ENCODE measurements around the gene RASSF8. TPM values are rescaled to one million over a fixed set of nuclear protein-coding genes. Genes with fewer than 3 reads are reported as not detected.

The RASSF8 gene
- 10 to 100 TPM; 47.9 to 86.6 TPM for total RNA-seq

DNA sequence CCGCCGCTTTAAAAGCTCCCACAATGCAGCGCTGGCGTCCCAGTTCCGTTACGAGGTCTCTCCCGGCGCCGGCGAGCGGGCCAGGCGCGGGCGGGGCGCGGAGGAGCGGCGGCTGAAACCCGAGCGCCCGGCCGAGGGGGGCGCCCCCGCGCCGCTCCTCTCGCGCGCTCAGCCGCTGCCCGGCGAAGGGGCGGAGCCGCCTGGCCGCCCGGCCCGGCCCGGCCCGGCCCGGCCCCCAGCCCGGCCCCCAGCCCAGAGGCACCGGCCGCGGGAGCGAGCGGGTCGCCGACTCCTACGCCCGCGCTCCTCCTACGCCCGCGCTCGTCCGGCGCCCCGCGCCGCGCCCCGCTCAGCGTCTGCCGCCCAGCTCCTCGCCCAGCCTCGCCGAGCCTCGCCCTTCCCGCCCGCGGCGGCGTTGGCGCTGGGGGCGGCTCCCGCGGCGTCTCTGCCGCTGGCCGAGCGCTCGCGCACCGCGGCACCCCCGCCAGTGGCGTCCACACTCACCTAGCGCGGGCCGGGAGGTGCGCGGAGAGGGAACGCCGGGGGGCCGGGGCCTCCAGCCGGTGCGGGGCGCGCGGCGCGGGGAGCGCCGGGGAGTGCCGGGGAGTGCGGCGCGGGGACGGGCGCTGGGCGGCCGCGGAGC, at the start of gene RASSF8:
TSS of gene RASSF8 (plus strand) at position 255 of the 643 bp plus-strand sequence. CDS start 96,662 bp downstream, outside the sequence.
- Histone ChIP-seq H3K27me3 (replicated peaks; ENCODE audit: insufficient read depth) (no peaks in the 10 kb centered on the region), H3K4me3 (peak within 1 kb of the TSS; percentile 91), H3K9me3 (no peaks in the 10 kb centered on the region), H3K36me3 (peaks cover 2% of the 10 kb centered on the region), H3K4me1 (ENCODE audit: control insufficient read depth in 1 of 2, low read depth in 2 of 2) (peaks cover 19 to 41% of the 10 kb centered on the region in 2 donors), H3K27ac (peak within 1 kb of the TSS; percentile 97 to 98)
- ATAC-seq (ENCODE audit: insufficient number of reproducible peaks, low FRiP score, low read depth), result peak; percentile 80
- no peak for DNase-seq (ENCODE audit: low spot score)
- TF ChIP-seq, protein P1, sequence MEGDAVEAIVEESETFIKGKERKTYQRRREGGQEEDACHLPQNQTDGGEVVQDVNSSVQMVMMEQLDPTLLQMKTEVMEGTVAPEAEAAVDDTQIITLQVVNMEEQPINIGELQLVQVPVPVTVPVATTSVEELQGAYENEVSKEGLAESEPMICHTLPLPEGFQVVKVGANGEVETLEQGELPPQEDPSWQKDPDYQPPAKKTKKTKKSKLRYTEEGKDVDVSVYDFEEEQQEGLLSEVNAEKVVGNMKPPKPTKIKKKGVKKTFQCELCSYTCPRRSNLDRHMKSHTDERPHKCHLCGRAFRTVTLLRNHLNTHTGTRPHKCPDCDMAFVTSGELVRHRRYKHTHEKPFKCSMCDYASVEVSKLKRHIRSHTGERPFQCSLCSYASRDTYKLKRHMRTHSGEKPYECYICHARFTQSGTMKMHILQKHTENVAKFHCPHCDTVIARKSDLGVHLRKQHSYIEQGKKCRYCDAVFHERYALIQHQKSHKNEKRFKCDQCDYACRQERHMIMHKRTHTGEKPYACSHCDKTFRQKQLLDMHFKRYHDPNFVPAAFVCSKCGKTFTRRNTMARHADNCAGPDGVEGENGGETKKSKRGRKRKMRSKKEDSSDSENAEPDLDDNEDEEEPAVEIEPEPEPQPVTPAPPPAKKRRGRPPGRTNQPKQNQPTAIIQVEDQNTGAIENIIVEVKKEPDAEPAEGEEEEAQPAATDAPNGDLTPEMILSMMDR (IDR thresholded peaks at IDR 0.05), result no peak

DNA sequence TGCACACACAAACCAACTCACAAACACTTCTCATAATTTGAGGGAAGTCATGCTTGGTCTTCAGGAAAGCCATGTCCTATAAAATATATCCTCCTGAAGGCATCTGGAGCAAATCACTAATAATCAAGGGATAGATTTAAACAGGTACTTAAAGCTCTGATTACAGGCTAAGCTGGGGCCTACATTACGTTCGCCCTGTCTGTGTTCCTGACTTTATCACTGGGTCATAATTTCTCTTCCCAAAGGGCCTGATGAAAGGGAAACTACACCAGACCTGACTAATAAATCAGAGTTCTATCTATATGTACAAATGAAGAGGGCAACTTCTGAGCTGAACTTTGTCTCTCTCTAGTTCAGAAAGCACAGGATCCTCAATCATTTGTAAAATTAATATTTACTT, 43.9 kb upstream of the RASSF8 start:
- no peak for ATAC-seq (ENCODE audit: insufficient number of reproducible peaks, low FRiP score, low read depth)
- no peak overlapping the region for H3K27ac ChIP-seq
- no peaks in the 10 kb centered on the region for H3K9me3 ChIP-seq
- TF ChIP-seq, protein P1 (IDR thresholded peaks at IDR 0.05), result no peak
- no peak for DNase-seq (ENCODE audit: low spot score)
- no peaks in the 10 kb centered on the region for H3K27me3 ChIP-seq (replicated peaks; ENCODE audit: insufficient read depth)
- H3K4me1 ChIP-seq (ENCODE audit: control insufficient read depth in 1 of 2, low read depth in 2 of 2), result no peaks in the 10 kb centered on the region
- no peaks in the 10 kb centered on the region for H3K36me3 ChIP-seq
- H3K4me3 ChIP-seq, result no peak overlapping the region

GRCh38 chr12:25924491-25925001, 33.9 kb upstream of the RASSF8 start:
- DNase-seq (ENCODE audit: low spot score) (no peak), ATAC-seq (ENCODE audit: insufficient number of reproducible peaks, low FRiP score, low read depth) (no peak)
- H3K9me3 ChIP-seq, result no peaks in the 10 kb centered on the region
- no peaks in the 10 kb centered on the region for H3K36me3 ChIP-seq
- H3K4me1 ChIP-seq (ENCODE audit: control insufficient read depth in 1 of 2, low read depth in 2 of 2), result peaks cover 0 to 10% of the 10 kb centered on the region in 2 donors
- no peak overlapping the region for H3K27ac ChIP-seq
- no peak overlapping the region for H3K4me3 ChIP-seq
- TF ChIP-seq, protein P1 (IDR thresholded peaks at IDR 0.05), result no peak
- H3K27me3 ChIP-seq (replicated peaks; ENCODE audit: insufficient read depth), result no peaks in the 10 kb centered on the region

DNA sequence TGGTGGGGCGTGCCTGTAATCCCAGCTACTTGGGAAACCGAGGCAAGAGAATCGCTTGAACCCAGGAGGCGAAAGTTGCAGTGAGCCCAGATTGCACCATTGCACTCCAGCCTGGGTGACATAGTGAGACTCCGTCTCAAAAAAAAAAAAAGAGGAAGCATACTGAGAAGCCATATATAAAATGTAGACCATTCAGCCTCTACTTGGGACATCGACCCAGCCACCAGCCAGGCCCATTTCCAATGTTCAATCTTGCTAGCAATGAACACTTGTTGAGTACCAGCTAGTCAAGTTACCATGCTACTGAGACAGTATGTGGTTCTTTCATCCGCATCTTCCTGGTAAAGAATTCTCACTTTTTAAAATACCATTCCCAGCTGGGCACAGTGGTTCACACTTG, 33.4 kb upstream of the RASSF8 start:
- TF ChIP-seq, protein P1 (IDR thresholded peaks at IDR 0.05), result no peak
- DNase-seq (ENCODE audit: low spot score), result no peak

DNA sequence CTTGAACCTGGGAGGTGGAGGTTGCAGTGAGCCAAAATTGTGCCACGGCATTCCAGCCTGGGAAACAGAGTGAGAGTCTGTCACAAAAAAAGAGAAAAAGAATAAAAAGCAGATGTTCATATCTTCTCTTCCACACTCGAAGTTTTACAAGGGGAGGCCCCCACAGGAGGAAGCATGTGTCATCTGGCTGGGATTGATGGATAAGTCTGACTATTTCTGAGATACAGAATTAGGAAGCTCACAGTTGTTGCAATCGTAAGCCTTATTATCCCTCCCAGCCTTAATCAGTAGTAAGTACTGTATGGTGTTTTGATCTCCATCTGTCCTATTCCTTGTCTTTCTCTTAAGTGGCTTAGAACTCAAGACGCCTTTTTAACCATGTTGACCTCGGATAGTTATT, 31.9 kb upstream of the RASSF8 start:
- no peaks in the 10 kb centered on the region for H3K36me3 ChIP-seq
- H3K9me3 ChIP-seq, result no peaks in the 10 kb centered on the region
- H3K27me3 ChIP-seq (replicated peaks; ENCODE audit: insufficient read depth), result no peaks in the 10 kb centered on the region
- ATAC-seq (ENCODE audit: insufficient number of reproducible peaks, low FRiP score, low read depth), result no peak
- no peak for DNase-seq (ENCODE audit: low spot score)
- H3K27ac ChIP-seq, result no peak overlapping the region
- H3K4me3 ChIP-seq, result no peak overlapping the region
- TF ChIP-seq, protein P1 (IDR thresholded peaks at IDR 0.05), result no peak
- H3K4me1 ChIP-seq (ENCODE audit: control insufficient read depth in 1 of 2, low read depth in 2 of 2), result peaks cover 0 to 10% of the 10 kb centered on the region in 2 donors

More for the DNA sequence above, 33.4 kb upstream of the RASSF8 start:
- no peak overlapping the region for H3K27ac ChIP-seq
- H3K4me1 ChIP-seq (ENCODE audit: control insufficient read depth in 1 of 2, low read depth in 2 of 2), result peaks cover 0 to 10% of the 10 kb centered on the region in 2 donors
- no peaks in the 10 kb centered on the region for H3K27me3 ChIP-seq (replicated peaks; ENCODE audit: insufficient read depth)
- no peak for ATAC-seq (ENCODE audit: insufficient number of reproducible peaks, low FRiP score, low read depth)
- H3K36me3 ChIP-seq, result no peaks in the 10 kb centered on the region
- no peak overlapping the region for H3K4me3 ChIP-seq
- H3K9me3 ChIP-seq, result no peaks in the 10 kb centered on the region

Data from thoracic aorta (tissue), 2 donors.